ENCODE data around the gene TMEM59L.

TMEM59L gene

DNA sequence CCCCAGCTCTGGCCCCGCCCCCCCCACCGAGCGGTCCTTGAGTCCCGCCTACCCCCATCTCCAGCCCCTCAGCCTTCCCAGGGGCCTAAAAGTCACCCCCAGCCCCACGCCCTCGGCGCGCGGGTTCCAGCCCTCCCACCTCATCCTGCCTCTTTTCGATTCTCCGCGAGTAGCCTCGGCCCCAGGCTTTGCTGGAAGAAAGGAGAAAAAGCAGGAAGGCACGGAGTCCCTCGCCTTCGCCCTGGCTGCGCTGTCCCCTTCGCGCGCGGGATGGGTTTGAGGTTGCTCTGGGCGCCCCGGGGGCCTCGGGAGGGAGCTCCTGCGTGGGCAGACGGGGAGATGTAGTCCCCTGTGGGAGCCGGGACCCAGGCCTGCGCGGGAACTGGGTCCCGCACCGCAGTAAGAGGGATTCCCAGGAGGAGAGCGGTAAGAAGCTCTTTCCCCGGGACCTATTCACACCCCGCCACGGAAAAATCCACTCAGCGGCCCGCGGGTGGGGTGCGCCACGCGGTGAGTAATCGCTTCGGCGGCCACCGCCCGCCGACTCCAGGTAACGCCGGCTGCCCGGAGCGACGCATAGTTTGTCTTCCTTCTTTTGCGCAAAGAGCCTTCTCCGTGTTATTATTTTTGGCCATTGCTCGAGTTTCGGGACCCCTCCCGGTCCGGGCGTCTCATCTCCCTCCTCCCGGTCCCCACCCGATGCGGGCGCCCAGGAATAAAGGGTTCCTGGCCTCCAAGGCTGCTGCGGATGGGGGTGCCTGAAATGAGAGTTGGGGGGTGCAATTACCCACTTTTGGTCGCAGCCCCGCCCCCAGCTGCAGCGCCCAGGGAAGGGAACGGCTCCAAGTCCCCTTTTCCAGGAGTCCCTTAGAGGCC, 5.2 kb upstream of the TMEM59L start:
- no peak overlapping the region for H3K4me3 ChIP-seq (replicated peaks; ENCODE audit: low read depth, low read length)
- DNase-seq (ENCODE audit: extremely low read depth, low read depth) = no peak
- TF ChIP-seq, protein P1, sequence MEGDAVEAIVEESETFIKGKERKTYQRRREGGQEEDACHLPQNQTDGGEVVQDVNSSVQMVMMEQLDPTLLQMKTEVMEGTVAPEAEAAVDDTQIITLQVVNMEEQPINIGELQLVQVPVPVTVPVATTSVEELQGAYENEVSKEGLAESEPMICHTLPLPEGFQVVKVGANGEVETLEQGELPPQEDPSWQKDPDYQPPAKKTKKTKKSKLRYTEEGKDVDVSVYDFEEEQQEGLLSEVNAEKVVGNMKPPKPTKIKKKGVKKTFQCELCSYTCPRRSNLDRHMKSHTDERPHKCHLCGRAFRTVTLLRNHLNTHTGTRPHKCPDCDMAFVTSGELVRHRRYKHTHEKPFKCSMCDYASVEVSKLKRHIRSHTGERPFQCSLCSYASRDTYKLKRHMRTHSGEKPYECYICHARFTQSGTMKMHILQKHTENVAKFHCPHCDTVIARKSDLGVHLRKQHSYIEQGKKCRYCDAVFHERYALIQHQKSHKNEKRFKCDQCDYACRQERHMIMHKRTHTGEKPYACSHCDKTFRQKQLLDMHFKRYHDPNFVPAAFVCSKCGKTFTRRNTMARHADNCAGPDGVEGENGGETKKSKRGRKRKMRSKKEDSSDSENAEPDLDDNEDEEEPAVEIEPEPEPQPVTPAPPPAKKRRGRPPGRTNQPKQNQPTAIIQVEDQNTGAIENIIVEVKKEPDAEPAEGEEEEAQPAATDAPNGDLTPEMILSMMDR (IDR thresholded peaks at IDR 0.05; ENCODE audit: low read depth, low read length, missing control alignments) = no peak

DNA sequence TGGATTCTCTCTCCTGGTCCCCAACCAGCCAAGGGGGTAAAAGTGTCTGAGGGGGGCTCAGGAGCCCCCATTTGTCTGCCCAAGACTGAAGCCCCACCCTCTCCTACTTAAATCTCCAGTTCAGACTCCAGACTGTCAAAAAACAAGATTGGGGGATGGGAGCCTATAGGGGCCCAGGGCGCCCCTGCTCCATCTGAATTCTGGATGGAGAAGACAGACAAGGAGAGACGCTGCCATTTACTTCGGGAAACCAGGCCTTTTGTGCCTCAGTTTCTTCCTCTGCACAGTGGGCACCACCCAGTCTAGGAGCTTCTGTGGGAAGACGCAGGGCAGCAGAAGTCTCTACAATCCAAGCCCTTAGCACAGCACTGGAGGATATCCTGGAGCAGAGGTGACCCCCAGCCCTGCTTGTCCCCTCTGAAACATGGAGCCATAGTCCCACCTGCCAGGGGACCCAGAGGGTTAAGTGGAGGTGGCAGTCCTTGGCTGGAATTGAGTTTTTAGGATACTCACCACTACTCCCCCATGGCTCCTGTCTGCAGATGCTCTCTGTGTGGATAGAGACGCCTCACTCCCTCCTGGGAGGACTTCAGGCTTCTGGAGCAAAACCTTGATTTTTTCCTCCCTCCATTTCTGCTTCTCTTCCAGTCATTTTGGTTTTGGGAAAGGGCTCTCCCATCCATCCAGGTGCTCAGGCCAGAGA, 4.4 kb upstream of the TMEM59L start:
- TF ChIP-seq, protein P1 (IDR thresholded peaks at IDR 0.05; ENCODE audit: low read depth, low read length, missing control alignments) = no peak
- no peak overlapping the region for H3K4me3 ChIP-seq (replicated peaks; ENCODE audit: low read depth, low read length)
- DNase-seq (ENCODE audit: extremely low read depth, low read depth) = no peak

- no peak for DNase-seq (ENCODE audit: extremely low read depth, low read depth)
- H3K4me3 ChIP-seq (replicated peaks; ENCODE audit: low read depth, low read length) = no peak overlapping the region
- TF ChIP-seq, protein P1 (IDR thresholded peaks at IDR 0.05; ENCODE audit: low read depth, low read length, missing control alignments) = no peak
Observed at GRCh38 chr19:18608805-18609716, 3.6 kb upstream of the TMEM59L start.

- TF ChIP-seq, protein P1 (IDR thresholded peaks at IDR 0.05; ENCODE audit: low read depth, low read length, missing control alignments) = no peak
- DNase-seq (ENCODE audit: extremely low read depth, low read depth) = no peak
- H3K4me3 ChIP-seq (replicated peaks; ENCODE audit: low read depth, low read length) = no peak overlapping the region
Observed at GRCh38 chr19:18609717-18610051, 3.0 kb upstream of the TMEM59L start.

DNA sequence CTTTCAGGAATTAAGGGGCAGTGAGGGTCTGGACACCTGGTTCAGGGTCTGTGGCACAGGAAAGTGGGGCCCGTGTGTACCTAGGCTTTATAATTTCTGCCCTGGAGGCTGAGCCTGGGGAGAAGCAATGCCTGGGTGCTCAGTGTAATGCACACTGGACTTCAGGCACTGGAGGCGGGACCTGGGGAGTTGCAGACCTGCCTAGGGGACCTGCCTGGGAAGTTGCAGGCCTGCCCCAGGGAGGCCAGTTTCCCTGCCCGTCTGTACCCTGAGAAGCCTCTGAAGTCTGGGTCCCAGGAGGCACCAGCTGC, 2.5 kb upstream of the TMEM59L start:
- no peak for DNase-seq (ENCODE audit: extremely low read depth, low read depth)
- TF ChIP-seq, protein P1 (IDR thresholded peaks at IDR 0.05; ENCODE audit: low read depth, low read length, missing control alignments) = no peak
- no peak overlapping the region for H3K4me3 ChIP-seq (replicated peaks; ENCODE audit: low read depth, low read length)

DNA sequence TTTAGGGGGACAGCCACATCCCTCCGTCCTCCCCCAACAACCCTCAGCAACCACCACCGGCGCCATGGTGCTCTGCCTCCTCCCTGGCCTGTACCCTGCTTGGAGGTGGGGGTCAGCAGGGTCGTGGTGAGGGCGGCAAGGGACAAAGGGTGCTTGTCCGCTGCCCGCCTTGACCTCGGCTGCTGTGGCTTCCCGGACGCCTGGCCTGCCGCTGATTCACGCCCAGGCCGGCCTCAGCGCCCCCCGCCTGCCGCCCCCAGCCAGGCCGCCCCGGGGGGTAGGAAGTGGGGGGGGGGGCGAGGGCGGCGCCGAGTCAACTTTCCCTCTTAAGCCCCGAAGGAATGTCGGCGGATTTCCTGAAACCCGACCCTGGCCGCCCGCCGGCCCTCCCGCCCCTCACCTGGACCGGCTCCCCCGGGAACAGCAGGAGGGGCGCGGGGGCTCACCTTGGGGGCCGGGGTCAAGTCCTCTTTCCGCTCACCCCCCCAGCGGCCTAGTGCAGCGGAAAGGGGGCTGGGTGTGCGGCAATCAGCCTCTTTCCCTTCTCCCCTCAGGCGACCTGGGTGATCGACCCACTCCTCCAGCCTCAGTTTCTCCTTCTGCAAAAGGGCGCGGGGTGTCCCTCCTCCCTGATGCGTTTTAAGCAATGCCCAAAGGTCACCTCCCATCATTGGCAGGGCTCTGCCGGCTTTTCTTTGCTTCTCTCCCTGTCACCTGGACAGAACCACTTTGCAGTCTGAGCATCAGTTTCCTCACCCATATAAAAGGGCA, 1.9 kb upstream of the TMEM59L start:
- TF ChIP-seq, protein P1 (IDR thresholded peaks at IDR 0.05; ENCODE audit: low read depth, low read length, missing control alignments) = no peak
- no peak overlapping the region for H3K4me3 ChIP-seq (replicated peaks; ENCODE audit: low read depth, low read length)
- no peak for DNase-seq (ENCODE audit: extremely low read depth, low read depth)
